ENCODE measurements around the gene OR52A1. TPM values are rescaled to one million over a fixed set of nuclear protein-coding genes. Genes with fewer than 3 reads are reported as not detected.

The OR52A1 gene
- polyA plus RNA-seq, 2 of the 4 experiments (the other 2 are of a cell fraction): not detected

GRCh38 chr11:5137014-5137413 lies 17.5 kb downstream of the OR52A1 start:
- H3K9me3 ChIP-seq: no peaks in the 10 kb centered on the region
- 48% methylated on average over 1 of the region's 1 CpG for WGBS (ENCODE audit: missing lambda C conversion rate)
- H3K27ac ChIP-seq: no peak overlapping the region
- H3K4me1 ChIP-seq: no peaks in the 10 kb centered on the region
- H3K4me3 ChIP-seq: no peak overlapping the region
- no peak for TF ChIP-seq RARB (CRISPR knock-in tag; IDR thresholded peaks at IDR 0.05)
- TF ChIP-seq ZSCAN20 (CRISPR knock-in tag; IDR thresholded peaks at IDR 0.05): no peak
- ATAC-seq (no peak), FAIRE-seq (no peak), DNase-seq (ENCODE audit: low read depth in 1 of 2, low spot score in 1 of 2) (no peak)
- ChIA-PET CTCF (interaction anchor here (0.6 kb wide), 1 partner anchor 951 kb away, joined by 3 read pairs; no protein-coding TSS in a partner anchor), POLR2A (no interaction called here)
- H3K4me2 ChIP-seq: no peak overlapping the region

- ChIA-PET POLR2A (no interaction called here), CTCF (no interaction called here)
- DNase-seq (ENCODE audit: low read depth in 1 of 2, low spot score in 1 of 2): no peak
- no peak for FAIRE-seq
- ATAC-seq: no peak
- Histone ChIP-seq H3K4me2 (no peak overlapping the region), H3K4me1 (no peaks in the 10 kb centered on the region), H3K9me3 (no peaks in the 10 kb centered on the region), H3K27ac (no peak overlapping the region), H3K4me3 (no peak overlapping the region)
- no peak for TF ChIP-seq PBX3 (IDR thresholded peaks at IDR 0.05)
Measured at GRCh38 chr11:5136261-5136660, 18.3 kb downstream of the OR52A1 start.

- Histone ChIP-seq H3K27ac (no peak overlapping the region), H3K4me2 (no peak overlapping the region), H3K4me3 (no peak overlapping the region), H3K9me3 (no peaks in the 10 kb centered on the region), H3K4me1 (no peaks in the 10 kb centered on the region)
- FAIRE-seq: no peak
- ChIA-PET POLR2A (no interaction called here), CTCF (no interaction called here)
- ATAC-seq: no peak
- DNase-seq (ENCODE audit: low read depth in 1 of 2, low spot score in 1 of 2): no peak
- WGBS (ENCODE audit: missing lambda C conversion rate): 17% methylated on average over 8 of the region's 8 CpGs
- TF ChIP-seq HOXB5 (CRISPR knock-in tag; IDR thresholded peaks at IDR 0.05) (no peak), KDM1A (IDR thresholded peaks at IDR 0.05; ENCODE audit: low read depth) (no peak), RNF2 (IDR thresholded peaks at IDR 0.05; ENCODE audit: borderline replicate concordance, low read depth) (no peak), EP300 (IDR thresholded peaks at IDR 0.05) (no peak), REST (IDR thresholded peaks at IDR 0.05) (no peak), RAD21 (conservative IDR thresholded peaks at IDR 0.05 in 1 of 2, IDR thresholded peaks at IDR 0.05 in 1 of 2) (no peak), POLR2AphosphoS2 (conservative IDR thresholded peaks at IDR 0.05; ENCODE audit: low read length) (no peak), HDAC2 (IDR thresholded peaks at IDR 0.05) (no peak), HMGXB4 (CRISPR knock-in tag; IDR thresholded peaks at IDR 0.05; ENCODE audit: borderline replicate concordance) (no peak), CBX2 (IDR thresholded peaks at IDR 0.05; ENCODE audit: borderline replicate concordance, low read depth) (no peak), PBX3 (IDR thresholded peaks at IDR 0.05) (no peak), MAZ (IDR thresholded peaks at IDR 0.05; ENCODE audit: borderline replicate concordance, low read depth, low read length) (no peak), MYC (IDR thresholded peaks at IDR 0.05; ENCODE audit: borderline replicate concordance, low read length) (no peak), CTCF (IDR thresholded peaks at IDR 0.05) (no peak), BCL3 (IDR thresholded peaks at IDR 0.05) (no peak), FOSL2 (IDR thresholded peaks at IDR 0.05) (no peak), FOSL2 (CRISPR knock-in tag; IDR thresholded peaks at IDR 0.05) (no peak), CHD2 (IDR thresholded peaks at IDR 0.05; ENCODE audit: low read length, partially characterized antibody) (no peak), ZFP36 (IDR thresholded peaks at IDR 0.05; ENCODE audit: borderline replicate concordance, partially characterized antibody) (no peak), FOXS1 (CRISPR knock-in tag; IDR thresholded peaks at IDR 0.05) (no peak)
Measured at GRCh38 chr11:5131584-5132335, 22.8 kb downstream of the OR52A1 start.

Data from A549 (cell line).